Activated CD8-positive, alpha-beta memory T cell treated with anti-CD3 and anti-CD28 coated beads, Interleukin-2, amount 50 U/mL, for 4 hours (primary cell): ENCODE results near the gene EYA3.

Source experiments
- DNase-seq: peaks from one replicate; pipeline ENCODE4 v3.0.0-alpha.2; 2020

EYA3 gene

GRCh38 chr1:27935721-27936120, 152.7 kb downstream of the EYA3 start:
- DNase-seq, result no peak

GRCh38 chr1:27934818-27935549, 153.4 kb downstream of the EYA3 start, which contains the start of gene SMPDL3B:
Gene SMPDL3B, plus strand, starts transcription at chr1:27935000. Its CDS starts 184 bp downstream, at chr1:27935184.
- DNase-seq, result no peak

GRCh38 chr1:27931759-27932158, 156.7 kb downstream of the EYA3 start:
- DNase-seq, result no peak

GRCh38 chr1:27931184-27931583, 157.2 kb downstream of the EYA3 start:
- DNase-seq, result no peak

GRCh38 chr1:27928216-27928954, 160.0 kb downstream of the EYA3 start:
- DNase-seq, result no peak

GRCh38 chr1:27922272-27922671, 166.1 kb downstream of the EYA3 start:
- no peak for DNase-seq
